Panc1 (cell line): ENCODE data around the gene PIEZO1. TPM values are rescaled to one million over a fixed set of nuclear protein-coding genes. Genes with fewer than 3 reads are reported as not detected.

ENCODE experiments used
- ATAC-seq: fragments of 200-7000 bp; cut with Tn5 transposase; 2 replicates; pipeline ENCODE4 v1.9.1; 2020; ENCODE audit warnings: mild to moderate bottlenecking, moderate library complexity
- BruUV-seq: library from RNA; stranded (reverse); fragments of 400-500 nt; replicated peaks from 2 replicates; lab custom pipeline; 2021; lab: Mats Ljungman, UMichigan
- CTCF ChIA-PET: fragments of 300-600 bp; sonication (Branson Sonifier 250); formaldehyde crosslinking; loops from one replicate; lab custom pipeline; 2022; ENCODE audit warnings: antibody characterized with exemption; lab: Charles Lee
- POLR2A ChIA-PET: fragments of 300-600 bp; sonication (Branson Sonifier 250); formaldehyde crosslinking; loops from one replicate; lab custom pipeline; 2022; ENCODE audit warnings: antibody characterized with exemption; lab: Charles Lee
- DNase-seq: peaks from one replicate; pipeline ENCODE4 v3.0.0-alpha.2; 2010; ENCODE audit warnings: low read depth, low spot score
- H3K27ac ChIP-seq: 2 replicates; pipeline ENCODE4 v1.5.1; 2011; ENCODE audit warnings: mild to moderate bottlenecking, low read length, inconsistent platforms
- H3K27me3 ChIP-seq: fragments of 200-500 bp; sonication (Bioruptor generic); 2 replicates; pipeline ENCODE4 v1.6.0; 2014; ENCODE audit warnings: low read length, inconsistent platforms; ENCODE audit not compliant: control insufficient read depth, insufficient read depth
- H3K36me3 ChIP-seq: fragments of 200-500 bp; sonication (Bioruptor generic); 2 replicates; pipeline ENCODE4 v1.5.1; 2014; ENCODE audit warnings: inconsistent platforms, mild to moderate bottlenecking, low read length, moderate library complexity; ENCODE audit not compliant: control insufficient read depth, insufficient read depth
- H3K4me1 ChIP-seq: 2 replicates; pipeline ENCODE4 v1.5.1; 2011; ENCODE audit warnings: inconsistent platforms, mild to moderate bottlenecking, low read length, moderate library complexity; ENCODE audit not compliant: control insufficient read depth, insufficient read depth
- H3K4me3 ChIP-seq, 2 experiments: 2 replicates each; pipeline ENCODE4 v1.5.1; 2011 to 2012; ENCODE audit warnings: low read depth in 2 of 2, low read length in 2 of 2, mild to moderate bottlenecking in 2 of 2, inconsistent platforms in 1 of 2, moderate library complexity in 1 of 2
- H3K9me3 ChIP-seq: fragments of 200-500 bp; sonication (Bioruptor generic); 2 replicates; pipeline ENCODE4 v1.5.1; 2014; ENCODE audit warnings: low read depth, mild to moderate bottlenecking, inconsistent platforms, low read length, moderate library complexity; ENCODE audit not compliant: control insufficient read depth, insufficient read depth
- POLR2AphosphoS5 ChIP-seq: IDR thresholded peaks from 2 replicates; pipeline ENCODE4 v1.6.1; 2012; ENCODE audit warnings: mild to moderate bottlenecking, low read depth, low read length, moderate library complexity
- REST ChIP-seq, 2 experiments: IDR thresholded peaks; 2 replicates each; pipeline ENCODE4 v1.6.1; 2011 to 2012; ENCODE audit warnings: low read depth in 2 of 2, control low read depth in 1 of 2, low read length in 1 of 2, mild to moderate bottlenecking in 1 of 2, moderate library complexity in 1 of 2; ENCODE audit not compliant: insufficient read depth in 1 of 2
- SIN3A ChIP-seq: IDR thresholded peaks from 2 replicates; pipeline ENCODE4 v1.6.1; 2012; ENCODE audit warnings: low read depth, mild to moderate bottlenecking, low read length, moderate library complexity, borderline replicate concordance; ENCODE audit not compliant: insufficient read depth
- TCF7L2 ChIP-seq: IDR thresholded peaks from 2 replicates; pipeline ENCODE4 v1.6.1; 2011; ENCODE audit warnings: mild to moderate bottlenecking, low read depth, low read length, inconsistent platforms
- in situ Hi-C: cut with HindIII; loops from 2 replicates; pipeline ENCODE4 v1.10.0; 2016; ENCODE audit warnings: low sequenced_read_pairs, low pct_unique_long_range_greater_than_20kb
- intact Hi-C: fragments of 100-400 bp; cut with micrococcal nuclease; formaldehyde crosslinking; loops from one replicate; pipeline ENCODE4 v1.10.0; 2022; ENCODE audit not compliant: unreplicated experiment
- total RNA-seq: library from RNA; stranded (reverse); gene quantifications from one replicate; pipeline ENCODE4 v1.2.1, GENCODE V29; 2021; ENCODE audit not compliant: unreplicated experiment
- TF ChIP-seq, protein P1 (sequence below): fragments of 450-650 bp; IDR thresholded peaks from 2 replicates; pipeline ENCODE4 v1.5.1; 2017; ENCODE audit warnings: mild to moderate bottlenecking

The PIEZO1 gene
- total RNA-seq, 1 experiment from 2014 or later, result 175 TPM

GRCh38 chr16:88695753-88696152 lies 89.3 kb downstream of the PIEZO1 start:
- ChIA-PET CTCF (interaction anchor here (1.0 kb wide), 1 partner anchor 9 kb away, joined by 3 read pairs; no protein-coding TSS in a partner anchor), POLR2A (no interaction called here)
- no peaks in the 10 kb centered on the region for H3K36me3 ChIP-seq
- no peak for DNase-seq
- no peak overlapping the region for H3K4me3 ChIP-seq
- TF ChIP-seq SIN3A (no peak), POLR2AphosphoS5 (no peak), TCF7L2 (no peak), REST (IDR thresholded peaks at IDR 0.05; ENCODE audit: insufficient read depth in 1 of 2, low read depth in 2 of 2, low read length in 1 of 2) (no peak)
- TF ChIP-seq, protein P1, sequence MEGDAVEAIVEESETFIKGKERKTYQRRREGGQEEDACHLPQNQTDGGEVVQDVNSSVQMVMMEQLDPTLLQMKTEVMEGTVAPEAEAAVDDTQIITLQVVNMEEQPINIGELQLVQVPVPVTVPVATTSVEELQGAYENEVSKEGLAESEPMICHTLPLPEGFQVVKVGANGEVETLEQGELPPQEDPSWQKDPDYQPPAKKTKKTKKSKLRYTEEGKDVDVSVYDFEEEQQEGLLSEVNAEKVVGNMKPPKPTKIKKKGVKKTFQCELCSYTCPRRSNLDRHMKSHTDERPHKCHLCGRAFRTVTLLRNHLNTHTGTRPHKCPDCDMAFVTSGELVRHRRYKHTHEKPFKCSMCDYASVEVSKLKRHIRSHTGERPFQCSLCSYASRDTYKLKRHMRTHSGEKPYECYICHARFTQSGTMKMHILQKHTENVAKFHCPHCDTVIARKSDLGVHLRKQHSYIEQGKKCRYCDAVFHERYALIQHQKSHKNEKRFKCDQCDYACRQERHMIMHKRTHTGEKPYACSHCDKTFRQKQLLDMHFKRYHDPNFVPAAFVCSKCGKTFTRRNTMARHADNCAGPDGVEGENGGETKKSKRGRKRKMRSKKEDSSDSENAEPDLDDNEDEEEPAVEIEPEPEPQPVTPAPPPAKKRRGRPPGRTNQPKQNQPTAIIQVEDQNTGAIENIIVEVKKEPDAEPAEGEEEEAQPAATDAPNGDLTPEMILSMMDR, result no peak
- H3K9me3 ChIP-seq, result no peaks in the 10 kb centered on the region
- intact Hi-C loops, result no loop called here
- no peak for ATAC-seq
- in situ Hi-C loops, result no loop called here
- no peak overlapping the region for H3K27ac ChIP-seq
- no peaks in the 10 kb centered on the region for H3K4me1 ChIP-seq
- BruUV-seq, result no TSS peak
- H3K27me3 ChIP-seq, result no peaks in the 10 kb centered on the region

- ChIA-PET CTCF (no interaction called here), POLR2A (no interaction called here)
- no peak overlapping the region for H3K4me3 ChIP-seq
- H3K36me3 ChIP-seq, result no peaks in the 10 kb centered on the region
- DNase-seq (no peak), ATAC-seq (no peak)
- in situ Hi-C loops (no loop called here), intact Hi-C loops (no loop called here)
- no peaks in the 10 kb centered on the region for H3K27me3 ChIP-seq
- no peak overlapping the region for H3K27ac ChIP-seq
- TF ChIP-seq, protein P1, result no peak
- TF ChIP-seq TCF7L2, result no peak
- no peak for TF ChIP-seq REST (IDR thresholded peaks at IDR 0.05; ENCODE audit: insufficient read depth in 1 of 2, low read depth in 2 of 2, low read length in 1 of 2)
- TF ChIP-seq POLR2AphosphoS5, result no peak
- TF ChIP-seq SIN3A, result no peak
- H3K4me1 ChIP-seq, result no peaks in the 10 kb centered on the region
- BruUV-seq, result no TSS peak
- H3K9me3 ChIP-seq, result no peaks in the 10 kb centered on the region
Observed at GRCh38 chr16:88695218-88695617, 89.8 kb downstream of the PIEZO1 start.
